ENCODE measurements around the gene IGHMBP2.

The IGHMBP2 gene

DNA sequence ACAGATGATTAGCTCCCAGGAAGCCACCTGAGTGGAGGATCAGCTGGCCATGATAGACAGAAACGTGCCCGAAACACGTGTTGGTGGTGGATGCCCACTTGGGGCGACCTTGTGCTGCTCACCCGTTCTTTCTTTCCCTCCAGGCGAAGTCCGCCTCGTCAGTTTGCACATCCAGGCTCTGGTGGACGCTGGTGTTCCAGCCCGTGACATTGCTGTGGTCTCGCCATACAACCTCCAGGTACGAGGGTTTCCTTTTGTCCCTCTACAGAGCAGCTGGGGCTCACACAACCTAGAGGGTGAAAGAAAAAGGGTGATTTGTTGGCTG is 30.6 kb downstream of the IGHMBP2 start:
- Histone ChIP-seq H2AFZ (ENCODE audit: low read length, unreplicated experiment) (no peak overlapping the region), H3K4me3 (ENCODE audit: low read depth, low read length) (no peak overlapping the region), H3K36me3 (ENCODE audit: insufficient read depth, low read length) (peaks cover 19% of the 10 kb centered on the region; the same call in 1 of the 2 replicates), H3K4me1 (ENCODE audit: control insufficient read depth, insufficient read depth, low read length, unreplicated experiment) (no peaks in the 10 kb centered on the region), H3K27me3 (ENCODE audit: insufficient read depth, low read length) (no peaks in the 10 kb centered on the region), H3K79me2 (ENCODE audit: control insufficient read depth, insufficient read depth, low read length, unreplicated experiment) (no peaks in the 10 kb centered on the region), H3K27ac (ENCODE audit: low read depth, low read length) (no peak overlapping the region)

DNA sequence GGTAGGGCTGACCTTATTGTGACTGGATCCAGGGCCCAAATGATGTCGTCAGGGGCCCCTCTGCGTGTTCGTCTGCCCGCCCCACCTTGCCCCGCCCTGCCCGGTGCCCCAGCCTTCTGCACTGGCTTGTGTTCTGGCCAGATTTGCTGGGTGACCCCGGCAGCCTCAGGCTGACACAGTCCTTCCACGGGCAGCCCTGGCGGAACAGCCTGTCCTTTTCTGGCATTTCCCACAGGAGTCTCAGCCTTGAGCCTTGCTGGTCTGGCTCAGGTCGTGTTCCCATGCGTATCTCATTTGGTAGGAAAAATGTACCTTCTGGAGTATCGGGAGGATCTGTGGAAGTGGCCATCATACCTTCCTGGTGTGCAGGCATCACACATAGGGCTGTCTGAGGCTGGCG is 31.0 kb downstream of the IGHMBP2 start:
- Histone ChIP-seq H3K79me2 (ENCODE audit: control insufficient read depth, insufficient read depth, low read length, unreplicated experiment) (no peaks in the 10 kb centered on the region), H2AFZ (ENCODE audit: low read length, unreplicated experiment) (no peak overlapping the region), H3K36me3 (ENCODE audit: insufficient read depth, low read length) (peaks cover 15% of the 10 kb centered on the region; the same call in 1 of the 2 replicates), H3K4me3 (ENCODE audit: low read depth, low read length) (no peak overlapping the region), H3K4me1 (ENCODE audit: control insufficient read depth, insufficient read depth, low read length, unreplicated experiment) (no peaks in the 10 kb centered on the region), H3K27ac (ENCODE audit: low read depth, low read length) (no peak overlapping the region), H3K27me3 (ENCODE audit: insufficient read depth, low read length) (no peaks in the 10 kb centered on the region)

DNA sequence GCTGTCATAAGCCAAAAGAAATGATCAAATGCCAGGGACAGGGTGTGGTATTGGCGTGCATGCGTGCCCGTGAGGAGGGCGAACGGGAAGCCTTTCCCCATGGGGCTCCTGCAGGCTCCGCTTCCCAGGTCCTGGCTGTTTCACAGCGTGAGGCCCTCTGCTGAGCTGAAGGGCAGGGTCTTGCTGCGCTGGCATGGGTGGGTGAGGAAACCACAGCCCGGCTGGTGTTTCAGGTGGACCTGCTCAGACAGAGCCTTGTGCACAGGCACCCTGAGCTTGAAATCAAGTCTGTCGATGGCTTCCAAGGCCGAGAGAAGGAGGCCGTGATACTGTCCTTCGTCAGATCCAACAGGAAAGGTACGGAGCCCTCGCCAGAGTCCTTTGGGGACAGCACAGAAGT is 31.4 kb downstream of the IGHMBP2 start:
- Histone ChIP-seq H3K4me3 (ENCODE audit: low read depth, low read length) (no peak overlapping the region), H2AFZ (ENCODE audit: low read length, unreplicated experiment) (no peak overlapping the region), H3K27me3 (ENCODE audit: insufficient read depth, low read length) (no peaks in the 10 kb centered on the region), H3K36me3 (ENCODE audit: insufficient read depth, low read length) (peaks cover 12% of the 10 kb centered on the region; the same call in 1 of the 2 replicates), H3K4me1 (ENCODE audit: control insufficient read depth, insufficient read depth, low read length, unreplicated experiment) (no peaks in the 10 kb centered on the region), H3K79me2 (ENCODE audit: control insufficient read depth, insufficient read depth, low read length, unreplicated experiment) (no peaks in the 10 kb centered on the region), H3K27ac (ENCODE audit: low read depth, low read length) (no peak overlapping the region)

DNA sequence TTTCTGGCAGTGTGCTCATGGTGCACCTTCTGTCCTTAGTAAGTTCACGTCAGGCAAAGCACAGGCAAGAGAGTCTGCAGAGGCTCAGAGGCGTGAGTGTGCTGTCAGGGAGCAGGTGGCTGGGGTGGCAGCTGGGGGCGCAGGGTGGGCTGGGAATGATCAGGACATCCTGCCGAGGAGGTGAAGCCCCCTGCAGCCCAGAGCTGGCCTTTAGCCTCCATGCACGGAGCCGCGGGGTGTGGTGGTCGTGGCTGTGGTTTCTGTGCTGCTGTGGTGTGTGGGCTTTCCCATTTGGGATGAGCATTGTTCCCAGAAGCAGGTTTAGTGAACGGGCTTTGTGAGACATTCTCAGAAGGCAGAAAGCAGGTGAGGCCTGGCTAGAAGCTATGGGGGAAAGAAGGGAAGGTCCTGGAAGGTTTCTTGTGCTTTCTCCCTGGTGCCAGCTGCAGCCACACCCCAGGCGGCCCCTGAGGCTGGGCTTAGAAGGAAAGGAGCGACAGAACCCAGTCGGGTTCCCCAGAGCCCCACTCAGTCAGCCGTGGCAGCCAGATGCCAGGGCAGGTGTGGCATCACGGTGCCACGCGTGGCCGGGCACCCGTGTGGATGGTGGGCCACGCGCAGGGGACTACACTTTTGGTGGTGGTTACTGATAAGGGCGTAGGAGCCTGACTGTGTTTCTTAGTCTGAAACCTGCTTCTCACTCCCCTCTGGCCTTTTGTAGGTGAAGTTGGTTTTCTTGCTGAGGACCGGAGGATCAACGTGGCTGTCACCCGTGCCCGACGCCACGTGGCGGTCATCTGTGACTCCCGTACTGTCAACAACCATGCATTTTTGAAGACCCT is 32.0 kb downstream of the IGHMBP2 start:
- H3K79me2 ChIP-seq (ENCODE audit: control insufficient read depth, insufficient read depth, low read length, unreplicated experiment): no peaks in the 10 kb centered on the region
- H3K4me3 ChIP-seq (ENCODE audit: low read depth, low read length): no peak overlapping the region
- no peak overlapping the region for H3K27ac ChIP-seq (ENCODE audit: low read depth, low read length)
- H3K27me3 ChIP-seq (ENCODE audit: insufficient read depth, low read length): no peaks in the 10 kb centered on the region
- H3K36me3 ChIP-seq (ENCODE audit: insufficient read depth, low read length): peaks cover 8% of the 10 kb centered on the region; the same call in 1 of the 2 replicates
- no peaks in the 10 kb centered on the region for H3K4me1 ChIP-seq (ENCODE audit: control insufficient read depth, insufficient read depth, low read length, unreplicated experiment)
- no peak overlapping the region for H2AFZ ChIP-seq (ENCODE audit: low read length, unreplicated experiment)

DNA sequence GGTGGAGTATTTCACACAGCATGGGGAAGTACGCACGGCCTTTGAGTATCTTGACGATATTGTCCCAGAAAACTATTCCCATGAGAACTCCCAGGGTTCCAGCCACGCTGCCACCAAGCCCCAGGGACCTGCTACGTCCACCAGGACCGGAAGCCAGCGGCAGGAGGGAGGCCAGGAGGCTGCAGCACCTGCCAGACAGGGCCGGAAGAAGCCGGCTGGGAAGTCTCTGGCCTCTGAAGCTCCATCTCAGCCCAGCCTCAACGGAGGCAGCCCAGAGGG is 32.6 kb downstream of the IGHMBP2 start:
- no peak overlapping the region for H3K27ac ChIP-seq (ENCODE audit: low read depth, low read length)
- no peak overlapping the region for H2AFZ ChIP-seq (ENCODE audit: low read length, unreplicated experiment)
- H3K79me2 ChIP-seq (ENCODE audit: control insufficient read depth, insufficient read depth, low read length, unreplicated experiment): no peaks in the 10 kb centered on the region
- no peaks in the 10 kb centered on the region for H3K4me1 ChIP-seq (ENCODE audit: control insufficient read depth, insufficient read depth, low read length, unreplicated experiment)
- peaks cover 8% of the 10 kb centered on the region; the same call in 1 of the 2 replicates for H3K36me3 ChIP-seq (ENCODE audit: insufficient read depth, low read length)
- H3K4me3 ChIP-seq (ENCODE audit: low read depth, low read length): no peak overlapping the region
- H3K27me3 ChIP-seq (ENCODE audit: insufficient read depth, low read length): no peaks in the 10 kb centered on the region

DNA sequence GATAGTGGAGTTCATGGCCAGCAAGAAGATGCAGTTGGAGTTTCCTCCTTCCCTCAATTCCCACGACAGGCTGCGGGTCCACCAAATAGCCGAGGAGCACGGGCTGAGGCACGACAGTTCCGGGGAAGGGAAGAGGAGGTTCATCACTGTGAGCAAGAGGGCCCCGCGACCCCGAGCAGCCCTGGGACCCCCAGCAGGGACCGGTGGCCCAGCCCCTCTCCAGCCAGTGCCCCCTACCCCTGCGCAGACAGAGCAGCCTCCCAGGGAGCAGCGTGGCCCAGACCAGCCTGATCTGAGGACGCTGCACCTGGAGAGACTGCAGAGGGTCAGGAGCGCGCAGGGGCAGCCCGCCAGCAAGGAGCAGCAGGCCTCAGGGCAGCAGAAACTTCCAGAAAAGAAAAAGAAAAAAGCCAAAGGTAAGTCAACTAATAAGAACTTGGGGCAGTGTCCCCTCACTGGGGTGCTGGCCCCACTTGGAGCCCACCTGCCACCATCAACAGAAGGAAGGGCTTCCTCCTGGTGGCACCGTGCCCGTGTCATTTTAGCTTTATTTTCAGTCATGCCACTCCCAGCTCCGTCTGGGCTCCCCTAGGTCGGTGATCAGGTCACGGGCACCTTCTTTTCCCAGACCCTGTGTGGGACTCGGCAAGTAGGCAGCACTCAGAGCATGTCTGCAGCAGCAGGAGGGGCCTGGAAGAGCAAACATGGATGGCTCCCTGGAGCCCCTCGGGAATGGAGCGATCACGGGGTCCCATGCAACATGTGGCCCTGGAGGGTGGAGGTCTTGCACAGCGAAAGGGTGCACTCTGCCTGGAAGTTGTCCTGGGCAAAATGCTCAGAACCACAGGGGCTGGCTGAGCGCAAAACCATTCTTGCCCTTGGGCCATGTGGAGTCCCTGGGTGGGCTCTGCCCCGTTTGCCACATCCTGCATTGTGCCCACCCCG is 33.3 kb downstream of the IGHMBP2 start:
- Histone ChIP-seq H3K27ac (ENCODE audit: low read depth, low read length) (no peak overlapping the region), H3K27me3 (ENCODE audit: insufficient read depth, low read length) (no peaks in the 10 kb centered on the region), H2AFZ (ENCODE audit: low read length, unreplicated experiment) (no peak overlapping the region), H3K4me3 (ENCODE audit: low read depth, low read length) (no peak overlapping the region), H3K4me1 (ENCODE audit: control insufficient read depth, insufficient read depth, low read length, unreplicated experiment) (no peaks in the 10 kb centered on the region), H3K36me3 (ENCODE audit: insufficient read depth, low read length) (peaks cover 8% of the 10 kb centered on the region; the same call in 1 of the 2 replicates), H3K79me2 (ENCODE audit: control insufficient read depth, insufficient read depth, low read length, unreplicated experiment) (no peaks in the 10 kb centered on the region)

DNA sequence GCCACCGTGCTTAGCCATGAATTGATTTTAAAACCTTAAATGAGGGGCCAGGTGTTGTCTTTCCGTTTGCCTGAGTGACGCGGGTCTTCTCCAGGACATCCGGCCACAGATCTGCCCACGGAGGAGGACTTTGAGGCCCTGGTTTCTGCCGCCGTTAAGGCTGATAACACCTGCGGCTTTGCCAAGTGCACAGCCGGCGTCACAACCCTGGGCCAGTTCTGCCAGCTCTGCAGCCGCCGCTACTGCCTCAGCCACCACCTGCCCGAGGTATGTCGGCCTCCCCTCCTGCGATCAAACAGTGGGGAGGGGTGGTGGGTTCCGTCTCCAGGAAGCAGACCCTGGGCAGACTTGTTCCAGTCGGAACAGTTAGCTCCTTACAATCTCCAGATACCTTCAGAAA is 34.4 kb downstream of the IGHMBP2 start:
- Histone ChIP-seq H3K4me1 (ENCODE audit: control insufficient read depth, insufficient read depth, low read length, unreplicated experiment) (no peaks in the 10 kb centered on the region), H3K79me2 (ENCODE audit: control insufficient read depth, insufficient read depth, low read length, unreplicated experiment) (no peaks in the 10 kb centered on the region), H2AFZ (ENCODE audit: low read length, unreplicated experiment) (no peak overlapping the region), H3K36me3 (ENCODE audit: insufficient read depth, low read length) (peaks cover 8% of the 10 kb centered on the region; the same call in 1 of the 2 replicates), H3K27ac (ENCODE audit: low read depth, low read length) (no peak overlapping the region), H3K27me3 (ENCODE audit: insufficient read depth, low read length) (no peaks in the 10 kb centered on the region), H3K4me3 (ENCODE audit: low read depth, low read length) (no peak overlapping the region)

DNA sequence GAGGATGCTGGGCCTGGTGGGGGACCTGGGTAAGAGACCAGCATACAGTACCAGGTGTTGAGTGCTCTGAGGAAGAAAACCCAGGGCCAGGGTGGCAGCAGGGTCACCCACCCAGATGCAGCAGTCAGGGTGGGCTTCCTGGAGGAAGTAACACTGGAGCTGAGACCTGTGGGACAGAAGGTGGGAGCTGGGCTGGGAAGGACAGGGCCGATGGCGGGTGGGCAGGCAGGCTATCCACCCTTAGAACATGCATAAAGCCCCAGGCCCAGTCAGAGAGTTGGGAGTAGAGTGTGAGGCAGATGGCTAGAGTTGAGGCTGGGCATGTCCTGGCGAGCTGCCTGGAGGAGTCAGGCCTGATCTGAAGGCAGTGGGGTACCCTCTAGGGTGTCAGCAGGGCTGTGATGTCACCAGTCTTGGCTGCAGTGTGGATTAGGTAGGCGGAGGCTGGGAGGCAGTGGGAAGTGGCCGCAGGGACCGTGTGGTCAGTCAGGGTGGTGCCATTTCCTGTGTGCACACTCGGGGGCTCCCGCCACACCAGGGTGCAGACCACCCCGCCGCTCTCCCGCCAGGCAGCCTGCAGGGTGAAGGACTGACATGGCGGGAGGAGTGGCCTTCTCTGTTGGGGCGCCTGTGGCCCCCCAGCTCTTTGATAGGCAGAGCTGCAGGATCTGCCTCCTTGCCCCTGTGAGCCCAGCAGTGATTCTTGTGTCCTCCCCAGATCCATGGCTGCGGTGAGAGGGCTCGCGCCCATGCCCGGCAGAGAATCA is 35.3 kb downstream of the IGHMBP2 start:
- Histone ChIP-seq H3K36me3 (ENCODE audit: insufficient read depth, low read length) (peaks cover 8% of the 10 kb centered on the region; the same call in 1 of the 2 replicates), H2AFZ (ENCODE audit: low read length, unreplicated experiment) (no peak overlapping the region), H3K4me3 (ENCODE audit: low read depth, low read length) (no peak overlapping the region)

DNA sequence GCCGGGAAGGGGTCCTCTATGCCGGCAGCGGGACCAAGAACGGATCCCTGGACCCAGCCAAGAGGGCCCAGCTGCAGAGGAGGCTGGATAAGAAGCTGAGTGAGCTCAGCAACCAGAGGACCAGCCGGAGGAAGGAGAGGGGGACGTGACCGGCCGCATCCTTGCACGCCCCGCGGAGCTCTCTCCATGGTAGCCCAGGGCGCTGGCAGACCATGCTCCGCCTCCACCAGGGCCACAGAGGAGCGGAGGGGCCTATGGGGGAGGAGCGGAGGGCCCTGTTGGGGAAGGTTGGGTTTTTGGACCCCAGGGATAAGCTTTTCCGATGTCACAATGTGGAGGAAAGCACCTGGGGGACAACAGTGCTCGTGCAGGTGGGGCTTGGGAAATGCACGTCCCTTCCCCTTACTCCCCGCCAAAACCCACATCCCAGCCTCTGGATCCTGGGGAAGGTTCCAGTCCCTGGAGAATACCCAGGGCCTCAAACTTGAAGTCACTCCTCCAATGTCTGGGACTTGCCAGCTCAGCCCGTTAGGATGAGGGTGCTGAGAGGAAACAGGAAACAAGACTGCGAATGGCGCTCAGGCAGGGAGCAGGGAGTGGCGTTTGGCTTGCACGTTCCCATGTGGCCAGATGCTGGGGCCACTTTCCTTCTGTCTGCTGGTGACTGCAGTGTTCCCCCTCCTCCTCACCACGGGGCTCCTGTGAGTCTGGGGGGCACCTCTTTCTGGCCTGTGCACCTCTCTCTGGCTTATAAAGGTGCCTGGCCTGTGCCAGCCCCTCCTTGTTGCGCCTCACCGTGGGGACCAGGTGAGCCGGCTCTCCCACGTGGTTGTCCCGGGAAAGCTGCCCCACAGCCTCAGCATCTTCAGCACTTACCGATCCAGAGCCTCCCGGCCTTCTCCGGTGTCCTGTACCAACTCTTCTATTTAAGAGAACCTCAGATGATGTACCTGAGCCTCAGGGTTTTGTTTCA is 36.2 kb downstream of the IGHMBP2 start:
- no peaks in the 10 kb centered on the region for H3K27me3 ChIP-seq (ENCODE audit: insufficient read depth, low read length)
- no peak overlapping the region for H2AFZ ChIP-seq (ENCODE audit: low read length, unreplicated experiment)
- H3K27ac ChIP-seq (ENCODE audit: low read depth, low read length): no peak overlapping the region
- H3K4me1 ChIP-seq (ENCODE audit: control insufficient read depth, insufficient read depth, low read length, unreplicated experiment): no peaks in the 10 kb centered on the region
- H3K79me2 ChIP-seq (ENCODE audit: control insufficient read depth, insufficient read depth, low read length, unreplicated experiment): no peaks in the 10 kb centered on the region
- peaks cover 8% of the 10 kb centered on the region; the same call in 1 of the 2 replicates for H3K36me3 ChIP-seq (ENCODE audit: insufficient read depth, low read length)
- H3K4me3 ChIP-seq (ENCODE audit: low read depth, low read length): no peak overlapping the region

More for the DNA sequence above, 35.3 kb downstream of the IGHMBP2 start:
- Histone ChIP-seq H3K79me2 (ENCODE audit: control insufficient read depth, insufficient read depth, low read length, unreplicated experiment) (no peaks in the 10 kb centered on the region), H3K27me3 (ENCODE audit: insufficient read depth, low read length) (no peaks in the 10 kb centered on the region), H3K27ac (ENCODE audit: low read depth, low read length) (no peak overlapping the region), H3K4me1 (ENCODE audit: control insufficient read depth, insufficient read depth, low read length, unreplicated experiment) (no peaks in the 10 kb centered on the region)

Measured in ACC112 (cell line).